Right ventricle myocardium inferior (tissue), 1 donor: Measurements from ENCODE around the gene ITGA4. TPM values are rescaled to one million over a fixed set of nuclear protein-coding genes. Genes with fewer than 3 reads are reported as not detected.

Experiments
- ATAC-seq: fragments of 200-7000 bp; cut with Tn5 transposase; one replicate; pipeline ENCODE4 v1.9.1; 2020; ENCODE audit warnings: mild to moderate bottlenecking, moderate library complexity
- DNase-seq: peaks from one replicate; pipeline ENCODE4 v3.0.0; 2021; ENCODE audit errors: missing footprints
- intact Hi-C: fragments of 100-400 bp; cut with DNase I; formaldehyde crosslinking; loops from one replicate; pipeline ENCODE4 v1.11.0; 2022
- total RNA-seq: library from RNA; stranded (reverse); fragmentation: NEBNext Ultra II Directional; extraction: Animal tissue kit (Norgen Biotek cat#: 25700); gene quantifications from one replicate; pipeline ENCODE4 v1.2.1, GENCODE V29; 2021
- donor health status: DM: no; HTN: yes; CAD: no; lungs with severe emphysema.

The ITGA4 gene
- total RNA-seq, 1 donor from 2014 or later = 1.8 TPM

DNA sequence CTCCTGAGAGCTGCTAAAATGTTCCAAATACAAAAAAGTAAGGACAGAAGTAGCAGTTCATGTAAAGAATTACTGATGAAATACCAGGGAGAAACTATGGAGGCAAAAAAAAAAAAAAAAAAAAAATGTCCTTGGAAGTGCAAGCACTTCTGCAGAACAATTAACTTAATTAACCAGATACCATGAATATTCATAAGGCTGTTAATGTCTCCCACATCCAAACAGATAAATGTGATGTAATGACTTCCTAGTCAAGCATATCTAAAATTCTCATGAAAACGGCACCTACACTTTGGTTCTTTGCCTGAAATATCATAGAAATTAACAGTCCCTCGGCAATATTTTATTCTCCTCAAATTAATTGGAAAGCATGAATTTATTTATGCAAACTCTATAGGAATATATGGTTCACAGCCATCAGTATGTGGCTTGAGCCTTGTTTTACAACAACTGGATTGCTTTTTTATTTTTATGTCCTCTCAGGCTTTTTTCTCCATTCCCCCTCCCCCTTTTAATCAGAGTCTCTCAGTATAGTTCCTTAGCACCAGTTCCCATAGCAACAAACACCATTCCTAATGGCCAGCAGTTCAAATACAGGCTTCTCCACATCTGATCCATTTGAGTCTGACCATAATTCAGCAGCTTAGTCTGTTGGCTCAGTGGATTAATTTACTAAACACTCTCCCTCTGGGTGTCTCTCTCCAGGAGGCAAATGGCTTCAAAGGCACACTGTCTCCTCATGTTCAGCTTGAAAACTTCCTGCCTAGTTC lies 97.1 kb downstream of the ITGA4 start:
- intact Hi-C loops = no loop called here
- no peak for DNase-seq
- no peak for ATAC-seq

DNA sequence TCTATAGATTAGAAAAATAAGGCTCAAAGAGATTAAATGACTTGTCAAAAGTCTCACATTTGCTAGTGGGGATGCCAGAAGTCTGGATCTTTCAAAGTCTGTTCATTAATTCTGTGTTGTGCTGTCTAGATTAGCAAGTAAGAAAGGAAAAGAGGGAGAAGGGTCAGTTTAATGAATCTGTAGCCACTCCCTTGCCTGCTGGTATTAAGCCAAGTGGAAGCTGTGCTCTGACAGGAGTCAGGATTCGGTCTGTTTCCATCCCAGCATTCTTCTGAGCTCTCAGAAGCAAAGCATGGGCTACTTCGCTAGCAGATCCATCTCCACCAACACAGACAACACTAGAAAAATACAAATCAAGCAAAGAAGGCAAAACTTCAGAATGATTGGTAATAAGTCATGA lies 101.2 kb downstream of the ITGA4 start:
- DNase-seq (no peak), ATAC-seq (no peak)
- intact Hi-C loops = no loop called here

GRCh38 chr2:181563101-181563692 lies 106.0 kb downstream of the ITGA4 start:
- intact Hi-C loops = no loop called here
- DNase-seq = no peak
- no peak for ATAC-seq

GRCh38 chr2:181566334-181567032 lies 109.3 kb downstream of the ITGA4 start:
- intact Hi-C loops = no loop called here
- no peak for ATAC-seq
- no peak for DNase-seq

DNA sequence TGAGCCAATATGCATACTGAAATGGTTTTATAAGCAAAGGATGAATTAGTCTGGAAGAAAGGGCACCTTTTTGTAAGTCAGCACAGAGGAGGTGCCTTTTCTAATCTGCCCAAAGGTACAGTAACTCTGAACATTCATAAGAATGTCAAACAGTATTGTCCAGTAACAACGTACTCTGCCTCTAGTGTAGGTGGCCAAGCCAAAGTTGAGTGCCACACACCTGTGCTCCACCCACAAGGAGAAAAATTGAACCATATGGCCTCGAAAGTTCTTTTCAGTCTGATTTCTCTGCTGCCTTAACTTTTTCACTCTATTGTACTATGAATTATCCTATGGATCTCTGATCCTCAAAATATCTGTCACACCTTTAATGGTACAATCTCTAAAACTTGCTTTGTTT lies 112.9 kb downstream of the ITGA4 start:
- intact Hi-C loops = no loop called here
- ATAC-seq (no peak), DNase-seq (no peak)

GRCh38 chr2:181570833-181571661 lies 113.9 kb downstream of the ITGA4 start:
- DNase-seq (no peak), ATAC-seq (no peak)
- intact Hi-C loops = no loop called here

- intact Hi-C loops = loop anchor here (2.0 kb wide), 1 partner anchor 142 kb away; no protein-coding TSS in a partner anchor
- no peak for DNase-seq
- ATAC-seq = no peak
Measured at GRCh38 chr2:181573140-181573736, 116.1 kb downstream of the ITGA4 start.

GRCh38 chr2:181574321-181574720 lies 117.1 kb downstream of the ITGA4 start:
- ATAC-seq (no peak), DNase-seq (no peak)
- intact Hi-C loops = no loop called here

DNA sequence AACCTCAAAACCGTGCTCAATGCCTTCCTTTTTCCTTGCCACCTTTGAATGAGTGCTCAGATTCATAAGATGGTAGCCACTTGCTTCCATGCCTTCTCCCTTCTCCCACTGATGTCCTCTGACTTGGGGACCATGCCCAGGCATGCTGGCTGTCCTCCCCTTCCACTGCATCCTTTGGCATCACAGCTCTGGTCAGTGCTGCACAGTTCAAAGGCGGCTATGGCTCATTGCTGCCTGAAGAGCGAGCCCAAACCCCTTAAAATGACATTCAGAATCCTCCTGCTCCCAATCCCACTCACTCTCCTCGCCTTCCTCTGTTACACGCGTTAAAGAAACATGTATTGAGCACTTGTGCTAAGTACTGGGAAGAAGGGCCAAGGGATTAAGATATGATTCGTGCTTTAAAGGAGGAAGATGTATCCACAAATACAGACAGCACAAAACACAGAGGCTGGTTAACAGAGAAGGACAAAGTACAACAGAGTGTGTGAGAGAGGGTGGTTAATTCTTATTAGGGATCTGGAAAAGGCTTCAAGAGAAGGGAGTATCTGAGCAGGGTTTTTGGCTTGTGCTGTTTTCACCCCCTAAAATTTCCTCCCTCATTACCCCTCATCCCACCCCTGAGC lies 118.0 kb downstream of the ITGA4 start:
- no peak for ATAC-seq
- no peak for DNase-seq
- intact Hi-C loops = no loop called here

GRCh38 chr2:181575650-181576025 lies 118.5 kb downstream of the ITGA4 start:
- intact Hi-C loops = no loop called here
- DNase-seq = no peak
- ATAC-seq = no peak

DNA sequence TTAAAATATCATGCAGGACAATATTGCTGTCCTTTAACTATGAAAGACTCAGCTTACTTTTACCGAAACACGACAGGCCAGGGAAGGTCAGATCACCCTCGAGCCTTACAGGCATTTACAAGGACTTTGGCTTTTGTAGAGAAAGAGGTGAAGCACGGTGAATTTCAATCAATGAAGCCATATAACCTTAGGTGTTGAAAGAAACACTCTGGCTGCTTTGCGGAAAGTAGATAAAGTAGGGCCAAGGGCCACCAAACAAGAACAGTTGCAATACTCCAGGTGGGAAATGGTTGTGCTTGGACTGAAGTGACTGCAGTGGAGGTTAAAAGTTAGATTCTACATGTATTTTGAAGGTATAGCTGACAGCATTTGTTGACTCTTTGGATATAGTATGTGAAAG lies 119.2 kb downstream of the ITGA4 start:
- no peak for ATAC-seq
- intact Hi-C loops = no loop called here

GRCh38 chr2:181578829-181579228 lies 121.6 kb downstream of the ITGA4 start:
- ATAC-seq = no peak
- DNase-seq = no peak
- intact Hi-C loops = no loop called here

More for the DNA sequence above, 119.2 kb downstream of the ITGA4 start:
- no peak for DNase-seq

DNA sequence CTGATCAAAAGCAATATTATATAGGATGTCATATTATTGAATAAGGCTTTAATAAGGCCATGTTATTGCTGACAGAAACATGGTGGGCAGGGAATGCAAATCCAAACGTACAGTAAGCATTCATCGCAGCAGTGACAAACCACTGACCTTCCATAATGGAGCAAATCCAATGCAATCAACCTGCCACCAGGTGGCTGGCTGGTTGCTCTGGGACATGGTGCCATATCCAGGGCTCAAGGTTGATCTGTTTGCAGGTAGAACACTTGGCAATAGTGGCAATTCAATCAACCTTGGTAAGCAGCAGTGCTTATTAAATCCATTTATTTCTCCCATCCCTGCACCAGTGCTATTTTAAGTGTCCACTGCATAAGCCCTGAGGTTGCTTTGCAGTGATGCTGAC lies 124.3 kb downstream of the ITGA4 start:
- intact Hi-C loops = no loop called here
- no peak for ATAC-seq

GRCh38 chr2:181585732-181586131 lies 128.5 kb downstream of the ITGA4 start:
- ATAC-seq = no peak
- intact Hi-C loops = no loop called here
- DNase-seq = no peak

More for the DNA sequence above, 124.3 kb downstream of the ITGA4 start:
- DNase-seq = no peak

Other genes with a start within 250 kb of the ITGA4 start
- not detected for gene CERKL, start 199.7 kb downstream of the ITGA4 start, total RNA-seq
- gene NEUROD1, start 223.1 kb downstream of the ITGA4 start, total RNA-seq = not detected